Activated T-cell treated with anti-CD3 and anti-CD28 coated beads, Interleukin-2, amount 50 U/mL, for 72 hours (primary cell): ENCODE measurements around the gene FGF6. TPM values are rescaled to one million over a fixed set of nuclear protein-coding genes. Genes with fewer than 3 reads are reported as not detected.
A peak's percentile ranks its signal among the peaks of the same experiment; 100 is the strongest.
"Not testable (repeated sequence)": the region's sequence is repeated elsewhere in the genome, so short reads cannot be mapped to it uniquely, and the experiment has no call there.

ENCODE experiments used
- ATAC-seq, 2 donors: fragments of 150-1000 bp; cut with Tn5 transposase; replicated peaks in 1 of 2; 2 replicates each; pipeline ENCODE4 v1.10.0; 2021; ENCODE audit warnings: moderate library complexity in 2 of 2, mild to moderate bottlenecking in 1 of 2
- DNase-seq, 2 donors: peaks; one replicate each; pipeline ENCODE4 v3.0.0; 2021 to 2022; ENCODE audit warnings: mixed read lengths in 1 of 2
- H3K27ac Mint-ChIP-seq: one replicate; pipeline ENCODE4 v1.8.0; 2022; ENCODE audit warnings: mild to moderate bottlenecking, moderate library complexity, mixed read lengths
- H3K27me3 Mint-ChIP-seq: one replicate; pipeline ENCODE4 v1.8.0; 2022; ENCODE audit warnings: low read depth, mixed read lengths
- H3K36me3 Mint-ChIP-seq, 2 donors: one replicate each; pipeline ENCODE4 v1.8.0; 2022; ENCODE audit warnings: mixed read lengths in 2 of 2, mild to moderate bottlenecking in 1 of 2; ENCODE audit not compliant: insufficient read depth in 2 of 2
- H3K4me1 Mint-ChIP-seq: one replicate; pipeline ENCODE4 v1.8.0; 2022; ENCODE audit warnings: low read depth, mixed read lengths
- H3K4me3 Mint-ChIP-seq, 2 donors: one replicate each; pipeline ENCODE4 v1.8.0; 2022; ENCODE audit warnings: mild to moderate bottlenecking in 2 of 2, mixed read lengths in 2 of 2, moderate library complexity in 2 of 2
- H3K9me3 Mint-ChIP-seq, 2 donors: one replicate each; pipeline ENCODE4 v1.8.0; 2022; ENCODE audit warnings: mixed read lengths in 2 of 2
- total RNA-seq, 2 donors: library from RNA; stranded (reverse); gene quantifications; one replicate each; pipeline ENCODE4 v1.2.3, GENCODE V29; 2022

FGF6 gene
- total RNA-seq, 2 donors from 2014 or later, result not detected

DNA sequence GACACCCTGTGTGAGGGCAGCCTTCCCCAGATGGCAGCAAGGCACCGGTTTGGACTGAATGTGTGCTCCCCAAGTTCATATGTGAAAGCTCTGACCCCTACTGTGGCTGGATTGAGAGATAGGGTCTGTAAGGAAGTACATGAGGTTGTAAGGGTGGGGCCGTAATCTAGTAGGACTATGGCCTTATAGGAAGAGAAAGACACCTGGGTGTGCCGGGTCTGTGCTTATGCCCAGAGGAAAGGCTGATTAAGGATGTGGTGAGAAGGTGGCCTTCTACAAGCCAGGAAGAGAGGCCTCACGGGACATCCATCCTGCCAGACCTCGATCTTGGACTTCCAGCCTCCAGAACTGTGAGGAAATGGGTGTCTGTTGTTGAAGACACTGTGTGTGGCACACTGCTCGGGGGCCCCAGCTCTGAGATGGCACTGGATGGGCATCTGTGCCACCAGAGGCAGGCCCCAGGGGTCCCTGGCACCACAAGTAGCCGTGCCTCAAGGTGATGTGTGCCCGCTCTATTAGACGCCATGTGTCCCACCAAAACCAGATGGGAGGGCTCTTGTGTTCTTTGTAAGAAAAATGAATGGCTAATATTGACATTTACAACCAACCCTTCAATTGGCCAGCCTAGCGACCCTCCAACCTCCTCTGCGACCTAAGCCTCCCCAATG lies 22.0 kb downstream of the FGF6 start:
- Mint-ChIP-seq H3K9me3 (no peaks in the 10 kb centered on the region), H3K27ac (no peak overlapping the region), H3K4me3 (no peak overlapping the region), H3K27me3 (peaks cover 11% of the 10 kb centered on the region), H3K36me3 (no peaks in the 10 kb centered on the region), H3K4me1 (peaks cover 5% of the 10 kb centered on the region)
- ATAC-seq (no peak), DNase-seq (no peak)

DNA sequence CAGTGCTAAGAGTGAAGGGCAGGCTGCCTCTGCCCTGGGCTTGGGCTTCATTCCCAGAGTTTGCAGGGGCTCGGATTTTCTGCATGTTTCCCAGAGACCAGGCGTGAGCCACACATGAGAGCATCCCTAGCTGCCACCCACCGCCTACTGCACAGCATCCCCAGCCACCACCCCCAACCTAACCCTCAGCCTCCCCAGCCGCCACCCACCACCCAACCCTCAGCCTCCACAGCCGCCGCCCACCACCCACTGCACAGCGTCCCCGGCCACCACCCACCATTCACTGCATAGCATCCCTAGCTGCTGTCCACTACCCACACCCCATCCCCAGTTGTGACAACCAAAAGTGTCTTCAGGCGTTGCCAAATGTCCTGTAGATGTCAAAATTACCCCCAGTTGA lies 22.6 kb downstream of the FGF6 start:
- no peak overlapping the region for H3K27ac Mint-ChIP-seq
- no peaks in the 10 kb centered on the region for H3K36me3 Mint-ChIP-seq
- peaks cover 5% of the 10 kb centered on the region for H3K4me1 Mint-ChIP-seq
- H3K27me3 Mint-ChIP-seq, result peaks cover 8% of the 10 kb centered on the region
- no peak overlapping the region for H3K4me3 Mint-ChIP-seq
- DNase-seq, result no peak
- H3K9me3 Mint-ChIP-seq, result no peaks in the 10 kb centered on the region
- no peak for ATAC-seq

DNA sequence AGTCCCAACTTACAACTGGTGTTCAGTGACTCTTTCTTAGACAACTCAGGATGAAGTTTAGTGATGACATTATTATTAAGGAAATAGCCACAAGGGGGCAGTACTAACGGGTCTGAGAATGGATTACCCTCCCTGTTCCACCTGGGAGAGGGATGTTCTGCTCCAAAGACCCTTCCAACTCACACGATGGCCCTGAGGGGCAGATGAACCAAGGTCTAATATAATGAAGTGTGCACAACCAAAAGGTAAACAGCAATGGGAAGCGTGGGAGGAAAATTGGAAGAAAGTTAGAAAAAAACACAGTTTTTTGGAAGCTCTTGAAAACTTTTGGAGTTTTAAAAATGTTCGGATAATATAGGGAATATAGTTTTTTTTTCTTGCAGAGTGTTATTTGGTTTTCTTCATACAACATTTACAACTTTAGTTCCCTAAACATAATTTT lies 24.0 kb downstream of the FGF6 start:
- peaks cover 13% of the 10 kb centered on the region for H3K27me3 Mint-ChIP-seq
- H3K36me3 Mint-ChIP-seq, result no peaks in the 10 kb centered on the region
- no peak overlapping the region for H3K4me3 Mint-ChIP-seq
- H3K27ac Mint-ChIP-seq, result no peak overlapping the region
- DNase-seq (peak; percentile 15 to 39), ATAC-seq (peak in 1 of 2 donors; percentile 36)
- H3K4me1 Mint-ChIP-seq, result peaks cover 5% of the 10 kb centered on the region
- H3K9me3 Mint-ChIP-seq, result no peaks in the 10 kb centered on the region

DNA sequence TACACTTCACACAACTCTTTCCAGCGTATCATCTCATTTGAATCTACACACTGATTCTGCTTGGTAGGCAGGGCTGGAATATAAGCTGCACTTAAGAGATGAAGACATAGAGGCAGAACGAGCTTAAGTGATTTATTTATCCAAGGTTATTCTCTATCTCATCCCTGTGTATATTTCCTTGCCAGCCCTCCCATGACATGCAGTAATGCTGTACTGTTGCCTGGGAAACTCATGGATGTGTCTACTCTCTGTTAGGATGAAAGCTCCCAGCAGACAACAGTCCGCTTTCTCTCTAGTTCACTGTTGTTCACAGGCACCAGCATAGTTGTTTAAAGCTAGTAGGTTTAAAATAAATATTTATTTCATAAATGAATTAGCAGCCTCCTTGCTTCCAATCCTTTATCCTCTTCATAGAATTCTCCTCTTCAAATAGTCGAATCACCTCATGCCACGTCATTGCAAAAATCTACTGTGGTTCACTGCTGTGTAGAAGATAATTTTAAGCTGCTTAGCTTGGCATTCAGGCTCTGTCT lies 25.4 kb downstream of the FGF6 start:
- H3K27me3 Mint-ChIP-seq, result peaks cover 24% of the 10 kb centered on the region
- ATAC-seq, result no peak
- no peak for DNase-seq
- no peaks in the 10 kb centered on the region for H3K36me3 Mint-ChIP-seq
- no peak overlapping the region for H3K4me3 Mint-ChIP-seq
- no peak overlapping the region for H3K27ac Mint-ChIP-seq
- peaks cover 16% of the 10 kb centered on the region for H3K4me1 Mint-ChIP-seq
- no peaks in the 10 kb centered on the region for H3K9me3 Mint-ChIP-seq

DNA sequence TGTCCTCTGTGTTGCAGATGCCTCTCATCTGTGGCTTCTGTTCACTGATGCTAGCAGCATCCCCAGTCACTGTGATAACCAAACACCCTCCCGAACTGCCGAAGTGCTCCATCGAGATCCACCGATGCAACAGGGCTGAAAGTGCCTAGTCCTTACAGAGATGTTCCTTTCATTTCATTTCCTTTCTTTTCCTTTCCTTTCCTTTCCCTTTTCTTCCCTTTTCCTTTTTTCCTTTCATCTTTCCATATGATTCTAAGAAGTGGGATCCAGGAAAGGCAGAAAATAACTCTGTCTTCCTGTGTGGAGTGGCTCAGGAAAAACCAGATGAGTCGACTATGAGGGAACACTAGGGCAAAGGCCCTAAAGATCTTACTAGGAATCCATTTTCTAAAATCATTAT lies 26.7 kb downstream of the FGF6 start:
- Mint-ChIP-seq H3K4me1 (peaks cover 24% of the 10 kb centered on the region), H3K36me3 (no peaks in the 10 kb centered on the region), H3K27ac (no peak overlapping the region), H3K4me3 (no peak overlapping the region), H3K9me3 (no peaks in the 10 kb centered on the region), H3K27me3 (peaks cover 26% of the 10 kb centered on the region)
- DNase-seq, result no peak
- no peak for ATAC-seq

DNA sequence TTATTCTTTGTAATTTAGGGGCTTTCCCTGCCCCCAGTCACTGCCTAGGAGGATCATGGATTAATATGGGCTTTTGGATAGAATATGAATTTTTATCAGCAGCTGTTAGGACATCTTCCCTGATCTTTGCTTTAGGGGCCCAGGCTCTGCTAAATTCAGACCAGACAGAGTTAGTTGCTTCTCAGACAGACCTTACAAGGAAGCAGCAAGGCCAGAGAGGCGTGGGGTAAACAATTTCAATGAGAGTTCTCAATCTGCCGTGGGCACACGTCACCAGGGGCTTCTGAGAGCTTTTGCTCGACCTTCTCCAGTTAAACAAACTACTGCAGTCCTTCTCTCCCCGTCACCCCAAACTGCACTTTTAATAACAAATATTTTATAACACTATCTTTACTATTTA lies 27.7 kb downstream of the FGF6 start:
- no peak overlapping the region for H3K4me3 Mint-ChIP-seq
- peaks cover 0 to 1% of the 10 kb centered on the region in 2 donors for H3K36me3 Mint-ChIP-seq
- H3K27me3 Mint-ChIP-seq, result peaks cover 34% of the 10 kb centered on the region
- no peak overlapping the region for H3K27ac Mint-ChIP-seq
- DNase-seq (no peak), ATAC-seq (no peak)
- peaks cover 24% of the 10 kb centered on the region for H3K4me1 Mint-ChIP-seq
- no peaks in the 10 kb centered on the region for H3K9me3 Mint-ChIP-seq

DNA sequence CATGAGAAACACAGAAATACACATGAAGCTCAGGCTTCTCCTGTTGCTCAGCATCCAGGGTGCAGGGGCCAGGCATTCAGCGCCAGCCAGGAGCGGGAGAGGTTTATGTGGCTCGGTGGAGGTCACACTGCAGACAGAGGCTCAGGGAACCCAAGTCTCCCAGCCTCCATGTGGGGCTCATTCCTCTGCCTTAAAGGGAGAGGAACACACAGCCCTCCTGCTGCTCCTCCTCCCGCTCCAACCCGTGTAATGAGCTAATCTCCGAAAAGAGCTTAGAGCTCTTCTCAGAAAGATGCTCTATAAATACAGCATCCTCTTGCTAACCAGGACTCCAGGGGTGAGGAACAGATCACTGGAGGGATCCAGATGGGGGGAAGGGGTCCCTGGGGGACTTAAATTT lies 28.2 kb downstream of the FGF6 start:
- Mint-ChIP-seq H3K4me3 (no peak overlapping the region), H3K4me1 (peaks cover 24% of the 10 kb centered on the region), H3K36me3 (peaks cover 0 to 1% of the 10 kb centered on the region in 2 donors), H3K27ac (no peak overlapping the region), H3K27me3 (peaks cover 34% of the 10 kb centered on the region), H3K9me3 (no peaks in the 10 kb centered on the region)
- DNase-seq (no peak), ATAC-seq (no peak)

DNA sequence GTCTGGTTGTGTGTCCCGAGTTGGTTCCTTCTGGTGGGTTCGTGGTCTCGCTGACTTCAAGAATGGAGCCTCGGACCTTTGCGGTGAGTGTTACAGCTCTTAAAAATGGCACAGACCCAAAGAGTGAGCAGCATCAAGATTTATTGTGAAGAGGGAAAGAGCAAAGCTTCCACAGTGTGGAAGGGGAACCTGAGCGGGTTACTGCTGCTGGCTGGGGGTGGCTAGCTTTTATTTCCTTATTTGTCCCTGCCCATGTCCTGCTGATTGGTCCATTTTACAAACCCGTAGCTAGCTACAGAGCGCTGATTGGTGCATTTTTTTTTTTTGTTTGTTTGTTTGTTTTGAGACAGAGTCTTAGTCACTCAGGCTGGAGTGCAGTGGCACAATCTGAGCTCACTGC lies 29.3 kb downstream of the FGF6 start:
- no peak for DNase-seq
- H3K4me1 Mint-ChIP-seq, result peaks cover 19% of the 10 kb centered on the region
- peaks cover 29% of the 10 kb centered on the region for H3K27me3 Mint-ChIP-seq

DNA sequence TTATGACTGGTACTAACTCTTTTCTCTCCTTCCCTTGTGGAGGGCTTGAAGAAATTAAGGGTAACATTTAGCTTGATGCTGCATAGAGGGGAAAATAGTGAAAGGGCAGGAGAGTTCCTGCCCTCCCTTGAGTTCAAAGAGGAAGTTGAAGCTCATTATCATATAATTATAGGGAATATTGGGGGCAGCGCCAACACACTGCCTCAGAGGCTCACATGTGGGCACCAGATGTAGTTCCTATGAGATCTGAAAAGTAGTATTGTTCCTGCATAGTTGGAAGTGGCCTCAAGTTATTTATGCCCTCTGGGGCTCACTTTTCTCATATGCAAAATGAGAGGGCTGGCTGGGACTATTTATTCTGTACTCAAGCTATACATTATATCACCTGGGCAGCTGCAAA lies 33.1 kb downstream of the FGF6 start:
- Mint-ChIP-seq H3K27me3 (peaks cover 28% of the 10 kb centered on the region), H3K27ac (no peak overlapping the region), H3K4me1 (peaks cover 19% of the 10 kb centered on the region), H3K4me3 (no peak overlapping the region), H3K9me3 (no peaks in the 10 kb centered on the region), H3K36me3 (peaks cover 0 to 1% of the 10 kb centered on the region in 2 donors)
- no peak for ATAC-seq
- DNase-seq, result no peak

More for the DNA sequence above, 29.3 kb downstream of the FGF6 start:
- no peak for ATAC-seq
- Mint-ChIP-seq H3K27ac (no peak overlapping the region), H3K36me3 (peaks cover 0 to 1% of the 10 kb centered on the region in 2 donors), H3K4me3 (peak overlapping the region in 1 of 2 donors; percentile 9), H3K9me3 (no peaks in the 10 kb centered on the region)

DNA sequence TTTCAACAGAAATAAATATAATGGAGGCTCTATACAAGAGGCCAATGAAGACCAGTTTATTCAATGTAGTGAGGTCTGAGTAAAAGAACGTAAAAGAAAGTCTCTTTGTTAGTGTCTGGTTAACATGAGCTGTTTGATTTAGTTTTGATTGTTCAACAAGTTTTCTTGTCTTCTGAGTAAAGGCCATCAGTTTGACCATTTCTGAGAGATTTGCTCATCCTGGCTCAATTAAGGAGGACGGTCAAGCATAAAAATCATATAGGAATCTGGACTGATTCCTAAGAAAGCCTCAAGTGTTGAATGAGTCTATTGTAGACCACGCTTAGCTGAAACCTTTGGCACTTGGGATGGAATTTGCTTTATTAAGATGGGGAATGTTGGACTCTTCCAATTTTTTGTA lies 33.6 kb downstream of the FGF6 start:
- DNase-seq (no peak), ATAC-seq (no peak)
- Mint-ChIP-seq H3K27me3 (peaks cover 25% of the 10 kb centered on the region), H3K27ac (no peak overlapping the region), H3K4me1 (peaks cover 19% of the 10 kb centered on the region), H3K36me3 (peaks cover 0 to 1% of the 10 kb centered on the region in 2 donors), H3K4me3 (no peak overlapping the region), H3K9me3 (no peaks in the 10 kb centered on the region)

DNA sequence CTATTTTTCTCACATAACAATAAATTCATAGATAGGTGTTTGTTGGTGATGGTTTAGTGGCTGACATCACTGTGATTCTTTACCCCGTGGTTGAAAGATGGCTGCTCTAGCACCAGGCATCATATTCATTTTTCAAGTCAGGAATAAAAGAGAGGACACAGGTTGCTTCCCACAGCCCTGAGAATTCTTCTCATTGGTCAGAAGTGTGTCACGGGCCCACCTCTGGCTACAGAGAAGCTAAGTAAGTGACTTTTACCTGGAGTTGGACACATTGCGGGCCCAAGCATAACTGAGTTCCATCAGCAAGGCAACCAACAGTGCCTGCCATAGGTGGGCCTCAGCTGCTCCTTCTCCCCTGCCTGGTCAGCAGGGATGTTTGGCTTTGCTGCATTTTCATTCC lies 38.5 kb downstream of the FGF6 start:
- no peaks in the 10 kb centered on the region for H3K36me3 Mint-ChIP-seq
- H3K9me3 Mint-ChIP-seq, result no peaks in the 10 kb centered on the region
- no peak overlapping the region for H3K4me3 Mint-ChIP-seq
- no peak overlapping the region for H3K27ac Mint-ChIP-seq
- no peaks in the 10 kb centered on the region for H3K4me1 Mint-ChIP-seq
- ATAC-seq, result no peak
- no peaks in the 10 kb centered on the region for H3K27me3 Mint-ChIP-seq
- DNase-seq, result no peak

DNA sequence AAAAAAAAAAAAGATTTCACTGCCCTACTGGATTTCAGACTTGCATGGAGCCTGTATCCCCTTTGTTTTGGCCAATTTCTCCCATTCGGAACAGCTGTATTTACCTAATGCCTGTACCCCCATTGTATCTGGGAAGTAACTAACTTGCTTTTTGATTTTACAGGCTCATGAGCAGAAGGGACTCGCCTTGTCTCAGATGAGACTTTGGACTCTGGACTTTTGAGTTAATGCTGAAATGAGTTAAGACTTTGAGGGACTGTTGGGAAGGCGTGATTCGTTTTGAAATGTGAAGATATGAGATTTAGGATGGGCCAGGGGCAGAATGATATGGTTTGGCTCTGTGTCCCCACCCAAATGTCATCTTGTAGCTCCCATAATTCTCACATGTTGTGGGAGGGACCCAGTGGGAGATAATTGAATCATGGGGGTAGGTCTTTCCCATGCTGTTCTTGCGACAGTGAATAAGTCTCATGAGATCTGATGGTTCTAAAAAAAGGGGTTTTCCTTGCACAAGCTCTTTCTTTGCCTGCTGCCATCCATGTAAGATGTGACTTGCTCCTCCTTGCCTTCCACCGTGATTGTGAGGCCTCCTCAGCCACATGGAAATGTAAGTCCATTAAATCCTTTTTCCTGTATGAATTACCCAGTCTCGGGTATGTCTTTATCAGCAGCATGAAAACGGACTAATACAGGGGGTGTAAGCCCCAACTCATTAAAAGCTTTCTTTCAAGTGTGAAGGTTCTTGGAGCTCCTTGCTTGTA lies 40.6 kb downstream of the FGF6 start:
- H3K27ac Mint-ChIP-seq, H3K9me3 Mint-ChIP-seq, H3K4me1 Mint-ChIP-seq, DNase-seq, H3K36me3 Mint-ChIP-seq, ATAC-seq, H3K4me3 Mint-ChIP-seq: not testable (repeated sequence)
- peaks cover 12% of the 10 kb centered on the region for H3K27me3 Mint-ChIP-seq

DNA sequence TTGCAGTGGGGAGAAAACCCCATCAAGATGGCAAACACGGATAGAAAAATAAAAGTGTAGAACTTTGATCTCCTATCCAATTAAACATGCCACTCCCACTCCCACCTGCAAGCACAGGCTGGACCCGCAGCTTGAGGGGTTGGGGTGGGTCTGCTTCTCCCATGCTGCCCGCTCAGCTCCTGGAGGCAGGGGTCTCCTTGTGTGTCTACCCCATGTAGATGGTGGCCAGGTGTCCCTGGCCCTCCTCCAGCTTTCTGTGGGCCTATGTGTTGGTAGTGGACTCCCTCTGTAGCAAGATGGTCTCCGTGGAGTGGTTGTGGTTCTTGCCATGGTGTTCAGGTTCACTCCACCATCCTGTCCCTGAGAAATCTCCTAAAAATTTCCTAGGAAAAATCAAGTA lies 42.6 kb downstream of the FGF6 start:
- Mint-ChIP-seq H3K27ac (no peak overlapping the region), H3K27me3 (peaks cover 12% of the 10 kb centered on the region), H3K36me3 (no peaks in the 10 kb centered on the region), H3K4me1 (no peaks in the 10 kb centered on the region), H3K9me3 (no peaks in the 10 kb centered on the region), H3K4me3 (no peak overlapping the region)
- ATAC-seq, result no peak
- no peak for DNase-seq
